HG03045 (cell line): ENCODE results near the gene SLC1A2.
"Not testable (repeated sequence)": the region's sequence is repeated elsewhere in the genome, so short reads cannot be mapped to it uniquely, and the experiment has no call there.

ENCODE experiments used
- ATAC-seq: cut with Tn5 transposase; IDR thresholded peaks from one replicate; pipeline ENCODE4 v1.9.1; 2021; ENCODE audit warnings: mild to moderate bottlenecking, moderate library complexity; ENCODE audit not compliant: unreplicated experiment

The SLC1A2 gene

DNA sequence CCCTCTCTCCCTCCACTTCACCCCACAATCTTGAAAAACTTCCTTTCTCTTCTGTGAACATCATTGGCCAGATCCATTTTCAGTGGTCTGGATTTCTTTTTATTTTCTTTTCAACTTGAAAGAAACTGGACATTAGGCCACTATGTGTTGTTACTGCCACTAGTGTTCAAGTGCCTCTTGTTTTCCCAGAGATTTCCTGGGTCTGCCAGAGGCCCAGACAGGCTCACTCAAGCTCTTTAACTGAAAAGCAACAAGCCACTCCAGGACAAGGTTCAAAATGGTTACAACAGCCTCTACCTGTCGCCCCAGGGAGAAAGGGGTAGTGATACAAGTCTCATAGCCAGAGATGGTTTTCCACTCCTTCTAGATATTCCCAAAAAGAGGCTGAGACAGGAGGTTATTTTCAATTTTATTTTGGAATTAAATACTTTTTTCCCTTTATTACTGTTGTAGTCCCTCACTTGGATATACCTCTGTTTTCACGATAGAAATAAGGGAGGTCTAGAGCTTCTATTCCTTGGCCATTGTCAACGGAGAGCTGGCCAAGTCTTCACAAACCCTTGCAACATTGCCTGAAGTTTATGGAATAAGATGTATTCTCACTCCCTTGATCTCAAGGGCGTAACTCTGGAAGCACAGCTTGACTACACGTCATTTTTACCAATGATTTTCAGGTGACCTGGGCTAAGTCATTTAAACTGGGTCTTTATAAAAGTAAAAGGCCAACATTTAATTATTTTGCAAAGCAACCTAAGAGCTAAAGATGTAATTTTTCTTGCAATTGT, 188.1 kb downstream of the SLC1A2 start:
- ATAC-seq, result no peak

GRCh38 chr11:35230388-35230787, 189.0 kb downstream of the SLC1A2 start:
- ATAC-seq, result no peak

DNA sequence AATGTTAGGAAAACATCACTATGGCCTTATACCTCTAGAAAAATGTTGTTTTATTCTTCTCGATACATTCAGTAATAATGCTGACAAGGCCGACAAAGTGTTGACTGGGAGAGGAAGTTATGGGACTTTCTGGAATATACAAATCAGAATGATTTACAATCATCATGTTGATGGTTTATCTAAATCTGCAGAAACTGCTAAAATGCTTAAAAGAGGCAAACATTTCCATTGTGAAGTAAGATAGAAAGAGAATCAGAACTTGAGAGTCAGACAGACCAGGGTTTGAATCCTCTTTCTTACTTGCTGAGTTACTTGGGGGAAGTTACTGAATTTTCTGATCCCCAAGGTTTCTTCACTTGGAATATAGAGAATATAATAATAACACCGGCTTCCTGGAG, 191.0 kb downstream of the SLC1A2 start:
- no peak for ATAC-seq

GRCh38 chr11:35227576-35228327, 191.6 kb downstream of the SLC1A2 start:
- no peak for ATAC-seq

DNA sequence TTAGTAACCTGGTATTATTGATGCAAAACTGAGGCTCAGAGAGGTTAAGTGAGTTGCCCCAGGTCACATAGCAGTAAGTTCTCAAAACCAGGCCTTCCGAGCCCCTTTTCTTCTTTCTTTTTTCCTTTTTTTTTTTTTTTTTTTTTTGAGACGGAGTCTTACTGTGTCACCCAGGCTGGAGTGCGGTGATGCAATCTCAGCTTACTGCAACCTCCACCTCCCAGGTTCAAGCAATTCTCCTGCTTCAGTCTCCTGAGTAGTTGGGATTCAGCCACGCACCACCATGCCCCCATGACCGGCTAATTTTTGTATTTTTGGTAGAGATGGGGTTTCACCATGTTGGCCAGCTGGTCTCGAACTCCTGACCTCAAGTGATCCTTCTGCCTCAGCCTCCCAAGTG, 192.6 kb downstream of the SLC1A2 start:
- not testable (repeated sequence) for ATAC-seq

- ATAC-seq, result no peak
Observed at GRCh38 chr11:35225946-35226520, 193.3 kb downstream of the SLC1A2 start.

DNA sequence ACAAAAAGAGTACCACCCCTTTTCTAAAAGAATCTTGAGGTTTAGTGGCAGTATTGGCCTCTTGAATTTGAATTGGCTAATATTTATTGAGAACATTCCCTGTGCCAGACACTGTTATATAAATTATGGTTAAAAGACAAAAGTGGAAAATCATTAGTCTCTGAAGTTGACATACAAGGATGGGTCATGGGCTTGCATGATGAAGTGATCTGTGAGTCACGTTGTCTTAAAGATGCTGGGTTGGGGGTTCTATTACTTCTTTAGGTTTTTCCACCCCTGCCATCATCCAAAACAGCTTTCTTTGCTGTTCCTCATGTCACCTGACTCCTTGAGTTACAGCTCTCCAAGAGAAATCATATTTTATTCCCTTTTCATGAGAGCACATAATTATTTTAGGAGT, 195.4 kb downstream of the SLC1A2 start:
- ATAC-seq, result no peak

DNA sequence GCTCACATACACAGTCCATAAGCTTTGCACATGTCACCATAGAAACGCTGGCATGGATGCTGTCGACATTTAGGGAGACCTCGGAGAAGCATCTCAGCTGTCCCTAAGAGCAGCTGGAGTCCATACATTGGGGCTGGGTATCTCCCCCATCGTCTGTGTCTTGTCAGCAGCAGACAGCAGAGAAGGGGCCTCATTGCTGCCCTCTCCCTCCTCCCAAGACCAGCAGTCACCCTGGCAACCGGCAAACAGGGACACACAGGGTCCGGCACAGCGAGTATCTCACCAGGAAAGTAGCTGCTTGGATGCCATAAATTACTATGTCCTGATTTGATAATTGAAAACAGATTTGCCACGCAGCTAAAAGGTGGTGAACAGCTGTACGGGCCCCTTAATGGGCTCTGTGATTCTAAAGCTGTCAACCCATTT, 196.0 kb downstream of the SLC1A2 start:
- no peak for ATAC-seq

DNA sequence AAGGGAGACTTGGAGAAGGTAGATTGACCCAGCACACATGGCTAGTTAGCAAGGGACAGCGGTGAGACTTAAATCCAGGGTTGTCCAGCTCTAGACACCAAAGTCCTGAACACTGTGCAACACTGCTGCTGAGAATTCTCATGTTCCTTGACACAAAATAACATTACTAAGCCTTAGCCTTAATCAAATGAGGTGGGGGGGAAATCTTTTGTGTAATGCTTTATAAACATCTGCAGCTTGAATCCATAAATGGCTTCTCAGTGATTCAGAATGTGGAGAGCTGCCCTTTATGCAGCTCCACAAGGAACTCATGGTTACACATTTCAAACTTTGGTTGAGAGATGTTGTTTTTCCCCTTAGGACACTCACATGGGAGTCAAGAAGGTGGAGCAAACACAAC, 200.4 kb downstream of the SLC1A2 start:
- ATAC-seq, result no peak

- ATAC-seq, result no peak
Observed at GRCh38 chr11:35216962-35217678, 202.2 kb downstream of the SLC1A2 start.

GRCh38 chr11:35215945-35216344, 203.4 kb downstream of the SLC1A2 start:
- no peak for ATAC-seq

DNA sequence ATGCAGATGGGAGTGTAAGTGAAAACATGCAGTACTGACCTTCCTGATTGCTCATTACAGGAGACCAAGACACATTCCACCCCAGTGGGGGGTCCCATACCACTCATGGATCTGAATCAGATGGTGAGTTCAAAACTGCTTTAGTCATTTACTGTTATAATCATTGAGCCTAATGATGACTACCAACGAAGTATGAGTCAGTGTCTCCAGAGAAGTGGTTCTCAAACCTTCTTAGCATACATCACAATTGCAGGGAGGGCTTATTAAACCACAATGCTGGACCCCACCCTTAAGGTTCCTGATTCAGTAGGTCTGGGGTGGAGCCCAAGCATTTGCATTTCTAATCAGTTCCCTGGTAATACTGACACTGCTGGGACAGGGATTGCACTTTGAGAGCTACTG, 204.6 kb downstream of the SLC1A2 start:
- ATAC-seq, result no peak

DNA sequence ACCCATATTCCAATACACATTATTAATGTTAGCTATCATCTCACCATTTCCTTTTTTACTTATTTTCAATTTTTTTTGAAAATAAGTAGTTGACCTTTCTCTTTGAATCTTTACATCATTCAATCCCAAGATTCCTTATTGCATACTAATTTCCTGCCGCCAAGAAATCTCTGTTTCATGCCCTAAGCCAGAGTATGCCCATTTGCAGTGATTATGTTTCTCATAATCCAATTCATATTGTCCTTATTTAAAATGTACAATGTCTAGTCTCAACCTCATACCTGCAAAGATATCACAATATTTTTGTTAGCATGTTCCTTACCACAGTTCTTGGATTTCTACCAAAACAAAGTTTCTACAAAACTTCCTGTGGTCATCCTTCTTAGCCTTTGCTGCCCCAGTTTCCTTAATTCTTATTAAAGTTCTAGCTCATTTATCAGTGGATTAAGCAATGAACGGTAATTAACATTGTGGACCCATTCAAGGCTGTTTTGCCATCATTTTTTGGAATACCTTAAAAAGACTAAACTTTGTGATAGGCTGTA, 205.1 kb downstream of the SLC1A2 start:
- ATAC-seq, result no peak

- ATAC-seq, result no peak
Observed at GRCh38 chr11:35211952-35212351, 207.4 kb downstream of the SLC1A2 start.

GRCh38 chr11:35210876-35211546, 208.3 kb downstream of the SLC1A2 start:
- ATAC-seq, result no peak

GRCh38 chr11:35208795-35209194, 210.6 kb downstream of the SLC1A2 start:
- no peak for ATAC-seq

- no peak for ATAC-seq
Observed at GRCh38 chr11:35207471-35208403, 211.6 kb downstream of the SLC1A2 start.

- no peak for ATAC-seq
Observed at GRCh38 chr11:35206616-35207015, 212.7 kb downstream of the SLC1A2 start.

DNA sequence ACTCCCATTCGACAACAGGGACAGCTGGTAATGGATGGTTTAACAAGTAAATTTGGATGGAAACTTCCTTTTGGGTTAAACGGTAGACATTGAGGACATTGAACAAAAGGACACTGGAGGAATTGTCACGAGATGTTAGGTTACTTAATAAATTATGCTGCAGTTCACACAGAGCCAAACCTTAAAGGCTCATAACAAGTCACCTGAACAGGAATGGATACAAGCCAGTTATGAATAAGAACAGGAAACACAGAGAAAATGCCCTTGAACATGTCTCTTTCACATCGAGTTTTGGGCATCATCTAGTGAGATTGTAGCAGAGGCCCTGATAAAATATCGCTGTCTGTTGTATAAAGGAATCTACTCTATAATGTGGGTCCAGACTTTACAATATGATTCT, 214.7 kb downstream of the SLC1A2 start:
- ATAC-seq, result no peak
